ENCODE results near the gene SFXN2. TPM values are rescaled to one million over a fixed set of nuclear protein-coding genes. Genes with fewer than 3 reads are reported as not detected.

The SFXN2 gene
- total and polyA plus RNA-seq, 2 donors (not counting 1 experiment from before 2014, with no cell fraction given) = 3.1 to 6.5 TPM

DNA sequence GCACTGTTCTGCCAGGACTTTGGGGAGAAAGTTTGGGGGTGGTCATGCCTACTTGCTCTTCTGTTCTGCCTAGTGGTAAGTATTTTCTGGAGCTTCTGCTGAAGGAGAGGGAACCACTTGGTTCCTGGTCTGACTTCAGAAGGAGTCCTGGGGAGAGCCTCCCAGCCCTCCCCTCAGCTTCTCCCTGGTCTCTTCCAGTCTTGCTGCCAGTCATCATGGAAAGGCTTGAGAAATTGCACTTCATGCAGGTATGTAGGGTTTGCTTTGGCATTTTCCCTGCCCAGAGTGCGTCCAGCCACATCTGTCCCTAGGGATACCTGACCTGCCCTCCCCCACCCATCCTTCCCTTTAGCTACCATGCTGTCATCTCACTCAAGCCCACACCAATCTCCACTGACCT, 18.2 kb downstream of the SFXN2 start:
- Histone ChIP-seq H2AFZ (ENCODE audit: low read length) (no peak overlapping the region), H3K27me3 (ENCODE audit: control insufficient read depth, insufficient read depth, low read length) (no peaks in the 10 kb centered on the region), H3K27ac (ENCODE audit: insufficient read depth, low read length) (no peak overlapping the region), H3K79me2 (ENCODE audit: control insufficient read depth, insufficient read depth, low read length) (no peaks in the 10 kb centered on the region), H3K9ac (ENCODE audit: insufficient read depth, low read length) (no peak overlapping the region), H3K4me3 (replicated peaks in 1 of 4; ENCODE audit: control extremely low read depth in 1 of 4, insufficient read depth in 1 of 4, low read depth in 3 of 4, low read length in 4 of 4) (no peak overlapping the region), H4K20me1 (ENCODE audit: control insufficient read depth, extremely low read depth, insufficient read depth, low read length) (no peaks in the 10 kb centered on the region), H3K36me3 (ENCODE audit: control insufficient read depth, insufficient read depth, low read length) (peaks cover 2% of the 10 kb centered on the region), H3K4me1 (ENCODE audit: control insufficient read depth, extremely low read depth, insufficient read depth, low read length) (no peaks in the 10 kb centered on the region), H3K4me2 (ENCODE audit: extremely low read depth, insufficient read depth, low read length) (no peak overlapping the region), H3K9me3 (ENCODE audit: control insufficient read depth, insufficient read depth, low read depth, low read length) (no peaks in the 10 kb centered on the region)
- TF ChIP-seq EZH2 (IDR thresholded peaks at IDR 0.05; ENCODE audit: low read length, missing control alignments) = no peak
- no peak for TF ChIP-seq CTCF (conservative IDR thresholded peaks at IDR 0.05 in 1 of 2, IDR thresholded peaks at IDR 0.05 in 1 of 2; ENCODE audit: low read depth in 1 of 2, low read length in 2 of 2)
- DNase-seq (ENCODE audit: low read depth in 2 of 2) = no peak

DNA sequence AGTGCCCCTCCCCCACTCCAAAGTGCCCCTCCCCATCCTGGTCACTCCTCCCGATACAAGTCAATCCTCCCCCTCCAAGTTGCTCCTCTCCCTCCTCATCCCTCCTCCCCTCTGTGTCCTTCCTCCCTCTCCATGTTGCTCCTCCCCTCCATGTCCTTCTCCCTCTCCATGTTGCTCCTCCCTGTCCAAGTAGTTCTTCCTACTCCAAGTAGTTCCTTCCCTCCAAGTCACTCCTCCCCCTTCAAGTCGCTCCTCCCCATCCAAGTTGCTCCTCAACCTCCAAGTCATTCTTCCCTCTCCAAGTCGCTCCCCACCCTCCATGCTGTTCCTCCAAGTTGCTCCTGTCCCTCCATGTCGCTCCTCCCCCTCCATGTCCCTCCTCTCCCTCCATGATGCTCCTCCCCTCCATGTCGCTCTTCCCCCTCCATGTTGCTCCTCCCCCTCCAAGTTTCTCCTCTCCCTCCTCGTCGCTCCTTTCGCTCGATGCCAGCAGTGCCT, 20.7 kb downstream of the SFXN2 start:
- H2AFZ ChIP-seq (ENCODE audit: low read length) = no peak overlapping the region
- H3K4me2 ChIP-seq (ENCODE audit: extremely low read depth, insufficient read depth, low read length) = no peak overlapping the region
- no peak overlapping the region for H3K9ac ChIP-seq (ENCODE audit: insufficient read depth, low read length)
- no peak for DNase-seq (ENCODE audit: low read depth in 2 of 2)
- H4K20me1 ChIP-seq (ENCODE audit: control insufficient read depth, extremely low read depth, insufficient read depth, low read length) = no peaks in the 10 kb centered on the region
- H3K36me3 ChIP-seq (ENCODE audit: control insufficient read depth, insufficient read depth, low read length) = no peaks in the 10 kb centered on the region
- no peaks in the 10 kb centered on the region for H3K4me1 ChIP-seq (ENCODE audit: control insufficient read depth, extremely low read depth, insufficient read depth, low read length)
- no peaks in the 10 kb centered on the region for H3K27me3 ChIP-seq (ENCODE audit: control insufficient read depth, insufficient read depth, low read length)
- TF ChIP-seq EZH2 (IDR thresholded peaks at IDR 0.05; ENCODE audit: low read length, missing control alignments) (no peak), CTCF (conservative IDR thresholded peaks at IDR 0.05 in 1 of 2, IDR thresholded peaks at IDR 0.05 in 1 of 2; ENCODE audit: low read depth in 1 of 2, low read length in 2 of 2) (no peak)
- no peak overlapping the region for H3K4me3 ChIP-seq (replicated peaks in 1 of 4; ENCODE audit: control extremely low read depth in 1 of 4, insufficient read depth in 1 of 4, low read depth in 3 of 4, low read length in 4 of 4)
- no peak overlapping the region for H3K27ac ChIP-seq (ENCODE audit: insufficient read depth, low read length)
- H3K79me2 ChIP-seq (ENCODE audit: control insufficient read depth, insufficient read depth, low read length) = no peaks in the 10 kb centered on the region
- H3K9me3 ChIP-seq (ENCODE audit: control insufficient read depth, insufficient read depth, low read depth, low read length) = no peaks in the 10 kb centered on the region

DNA sequence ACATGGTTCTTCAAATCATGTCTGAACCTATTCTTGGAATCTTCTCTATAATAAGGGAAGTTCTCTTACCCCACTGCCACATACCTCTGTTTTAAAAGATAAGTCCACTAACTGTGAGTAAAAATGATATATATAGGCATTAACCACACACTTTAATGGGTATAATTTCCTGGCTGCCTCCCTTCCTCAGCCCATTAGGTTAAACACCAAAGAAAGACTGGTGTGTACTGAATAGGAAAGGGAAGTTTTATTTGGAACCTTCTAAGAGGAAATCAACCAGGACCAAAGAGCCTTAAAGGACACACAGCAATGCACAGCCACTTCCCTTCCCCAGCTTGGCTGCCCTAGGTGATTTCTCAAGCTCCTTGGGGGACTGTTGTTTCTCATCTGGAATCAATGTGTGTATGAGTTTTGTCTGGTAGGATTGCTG, 24.3 kb downstream of the SFXN2 start:
- Histone ChIP-seq H3K4me1 (ENCODE audit: control insufficient read depth, extremely low read depth, insufficient read depth, low read length) (no peaks in the 10 kb centered on the region), H3K9ac (ENCODE audit: insufficient read depth, low read length) (no peak overlapping the region), H3K79me2 (ENCODE audit: control insufficient read depth, insufficient read depth, low read length) (no peaks in the 10 kb centered on the region), H3K27ac (ENCODE audit: insufficient read depth, low read length) (no peak overlapping the region), H3K36me3 (ENCODE audit: control insufficient read depth, insufficient read depth, low read length) (no peaks in the 10 kb centered on the region), H3K4me2 (ENCODE audit: extremely low read depth, insufficient read depth, low read length) (no peak overlapping the region), H4K20me1 (ENCODE audit: control insufficient read depth, extremely low read depth, insufficient read depth, low read length) (no peaks in the 10 kb centered on the region), H3K9me3 (ENCODE audit: control insufficient read depth, insufficient read depth, low read depth, low read length) (no peaks in the 10 kb centered on the region), H2AFZ (ENCODE audit: low read length) (no peak overlapping the region), H3K27me3 (ENCODE audit: control insufficient read depth, insufficient read depth, low read length) (no peaks in the 10 kb centered on the region), H3K4me3 (replicated peaks in 1 of 4; ENCODE audit: control extremely low read depth in 1 of 4, insufficient read depth in 1 of 4, low read depth in 3 of 4, low read length in 4 of 4) (no peak overlapping the region)
- no peak for TF ChIP-seq EZH2 (IDR thresholded peaks at IDR 0.05; ENCODE audit: low read length, missing control alignments)
- TF ChIP-seq CTCF (conservative IDR thresholded peaks at IDR 0.05 in 1 of 2, IDR thresholded peaks at IDR 0.05 in 1 of 2; ENCODE audit: low read depth in 1 of 2, low read length in 2 of 2) = no peak
- DNase-seq (ENCODE audit: low read depth in 2 of 2) = no peak

All from fibroblast of lung (primary cell).